Sigmoid colon (tissue), 4 donors: ENCODE data around the gene RPS6KA5.

ENCODE experiments used
- CTCF ChIP-seq, 4 experiments: fragments of 450-650 bp in 3 of 4; fragments of 200-600 bp in 1 of 4; IDR thresholded peaks; one replicate each; pipeline ENCODE4 v1.5.1; 2016 to 2019; ENCODE audit warnings: antibody characterized with exemption in 4 of 4, mild to moderate bottlenecking in 3 of 4, moderate library complexity in 2 of 4
- EP300 ChIP-seq, 4 donors: sonication (generic); formaldehyde crosslinking; IDR thresholded peaks; one replicate each; pipeline ENCODE4 v1.6.1; 2017; ENCODE audit warnings: antibody characterized with exemption in 4 of 4
- POLR2A ChIP-seq, 2 donors: fragments of 450-650 bp; IDR thresholded peaks; one replicate each; pipeline ENCODE4 v1.6.1; 2016; ENCODE audit warnings: antibody characterized with exemption in 2 of 2, mild to moderate bottlenecking in 2 of 2, moderate library complexity in 2 of 2

DNA sequence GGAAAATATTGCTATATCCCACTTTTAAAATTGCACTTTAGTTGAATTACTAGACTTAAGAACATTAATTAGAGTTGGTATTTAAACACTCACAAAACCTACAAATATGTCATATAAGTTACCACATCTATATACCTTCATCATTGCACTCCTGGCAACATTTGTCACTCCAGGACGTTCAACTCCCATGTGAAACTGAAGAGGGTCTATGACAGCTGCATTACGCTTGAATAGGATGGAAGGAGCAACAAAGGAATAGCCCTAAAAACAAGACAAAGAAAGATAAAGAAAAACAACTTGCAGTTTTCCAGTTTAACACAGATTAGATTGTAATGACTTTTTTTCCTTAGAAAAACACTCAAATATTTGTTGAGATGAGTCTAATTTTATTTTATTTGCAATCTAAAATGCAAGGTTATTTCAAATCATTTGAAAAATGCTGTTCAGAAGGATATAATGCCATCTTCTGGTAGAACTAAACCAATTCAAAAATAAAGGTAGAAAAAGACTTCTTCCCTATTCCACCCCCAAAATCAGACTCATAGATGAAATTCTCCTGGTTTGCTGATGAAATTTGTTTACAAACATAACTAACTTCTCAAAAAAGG lies 159.9 kb downstream of the RPS6KA5 start:
- TF ChIP-seq CTCF (IDR thresholded peaks at IDR 0.05) (no peak), POLR2A (IDR thresholded peaks at IDR 0.05) (no peak), EP300 (IDR thresholded peaks at IDR 0.05) (no peak)
